Measurements from ENCODE around the gene OR1F1. TPM values are rescaled to one million over a fixed set of nuclear protein-coding genes. Genes with fewer than 3 reads are reported as not detected.
"Not testable (repeated sequence)": the region's sequence is repeated elsewhere in the genome, so short reads cannot be mapped to it uniquely, and the experiment has no call there.

The OR1F1 gene
- total RNA-seq, 1 experiment from 2014 or later, result not detected

GRCh38 chr16:3193221-3194212 lies 5.5 kb downstream of the OR1F1 start:
- in situ Hi-C loops (cut with HindIII; ENCODE audit: low sequenced_read_pairs), result no loop called here
- no peak for DNase-seq (ENCODE audit: low spot score)

DNA sequence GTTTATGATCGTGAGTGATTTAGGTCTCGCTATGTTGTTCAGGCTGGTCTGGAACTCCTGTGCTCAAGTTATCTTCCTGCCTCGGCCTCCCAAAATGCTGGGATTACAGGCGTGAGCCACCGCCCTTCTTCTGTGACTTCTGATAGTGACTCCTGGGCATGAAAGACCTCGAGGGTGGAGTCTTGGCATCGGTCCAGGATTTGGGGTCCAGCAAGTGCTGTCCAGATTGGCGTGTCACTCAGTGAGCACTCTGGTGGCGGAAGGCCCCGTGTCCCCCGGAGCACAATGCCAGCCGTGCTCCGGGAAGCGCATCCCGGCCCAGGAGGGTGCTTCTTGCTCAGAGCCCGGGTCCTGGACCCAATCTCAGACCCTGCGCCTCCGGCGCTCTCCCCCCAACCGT lies 6.8 kb downstream of the OR1F1 start:
- in situ Hi-C loops (cut with HindIII; ENCODE audit: low sequenced_read_pairs), result no loop called here
- no peak for DNase-seq (ENCODE audit: low spot score)

- in situ Hi-C loops (cut with HindIII; ENCODE audit: low sequenced_read_pairs), result no loop called here
- DNase-seq (ENCODE audit: low spot score), result no peak
Observed at GRCh38 chr16:3195975-3196374, 8.0 kb downstream of the OR1F1 start.

DNA sequence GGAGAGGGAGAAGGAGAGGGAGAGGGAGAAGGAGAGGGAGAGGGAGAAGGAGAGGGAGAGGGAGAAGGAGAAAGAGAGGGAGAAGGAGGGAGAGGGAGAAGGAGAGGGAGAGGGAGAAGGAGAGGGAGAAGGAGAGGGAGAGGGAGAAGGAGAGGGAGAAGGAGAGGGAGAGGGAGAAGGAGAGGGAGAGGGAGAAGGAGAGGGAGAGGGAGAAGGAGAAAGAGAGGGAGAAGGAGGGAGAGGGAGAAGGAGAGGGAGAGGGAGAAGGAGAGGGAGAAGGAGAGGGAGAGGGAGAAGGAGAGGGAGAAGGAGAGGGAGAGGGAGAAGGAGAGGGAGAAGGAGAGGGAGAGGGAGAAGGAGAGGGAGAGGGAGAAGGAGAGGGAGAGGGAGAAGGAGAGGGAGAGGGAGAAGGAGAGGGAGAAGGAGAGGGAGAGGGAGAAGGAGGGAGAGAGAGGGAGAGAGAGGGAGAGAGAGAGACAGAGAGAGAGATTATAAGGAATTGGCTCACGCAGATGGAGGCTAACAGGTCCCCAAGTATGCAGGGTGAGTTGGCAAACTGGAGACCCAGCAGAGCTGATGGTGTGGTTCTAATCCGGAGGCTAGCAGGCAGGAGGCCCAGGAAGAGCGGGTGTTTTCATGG lies 9.8 kb downstream of the OR1F1 start:
- in situ Hi-C loops (cut with HindIII; ENCODE audit: low sequenced_read_pairs), result not testable (repeated sequence)

DNA sequence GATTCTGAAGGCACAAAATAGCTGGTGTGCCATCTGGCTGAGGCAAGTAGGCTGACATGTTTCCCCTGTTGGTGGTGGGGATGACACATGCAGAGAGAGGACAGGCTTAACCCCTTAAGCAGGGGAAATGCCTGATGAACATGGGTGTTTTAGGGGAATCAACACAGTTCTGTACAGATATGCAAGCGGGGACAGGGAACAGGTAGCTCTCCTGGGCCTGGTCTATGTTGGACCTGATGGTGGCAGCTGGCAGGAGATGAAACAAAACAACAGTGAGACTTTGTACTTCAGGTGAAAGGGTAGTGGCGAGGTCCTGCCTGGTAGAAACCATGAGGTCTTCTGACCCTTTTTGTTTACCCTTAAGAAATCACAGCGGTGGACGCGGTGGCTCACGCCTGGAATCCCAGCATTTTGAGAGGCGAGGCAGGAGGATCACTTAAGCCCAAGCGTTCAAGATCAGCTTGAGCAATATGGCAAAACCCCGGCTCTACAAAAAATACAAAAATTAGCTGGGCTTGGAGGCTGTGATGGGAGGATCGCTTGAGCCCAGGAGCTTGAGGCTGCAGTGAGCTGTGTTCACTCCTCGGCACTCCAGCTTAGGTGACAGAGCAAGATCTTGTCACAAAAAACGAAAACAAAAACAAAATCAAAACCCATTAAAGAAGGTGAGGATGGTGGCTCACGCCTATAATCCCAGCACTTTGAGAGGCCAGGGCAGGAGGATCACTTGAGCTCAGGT lies 10.5 kb downstream of the OR1F1 start:
- in situ Hi-C loops (cut with HindIII; ENCODE audit: low sequenced_read_pairs), result no loop called here
- DNase-seq (ENCODE audit: low spot score), result no peak

More for the DNA sequence above, 9.8 kb downstream of the OR1F1 start:
- not testable (repeated sequence) for DNase-seq (ENCODE audit: low spot score)

GRCh38 chr16:3202903-3203539 lies 15.0 kb downstream of the OR1F1 start:
- in situ Hi-C loops (cut with HindIII; ENCODE audit: low sequenced_read_pairs), result no loop called here
- no peak for DNase-seq (ENCODE audit: low spot score)

GRCh38 chr16:3205939-3206338 lies 17.9 kb downstream of the OR1F1 start:
- DNase-seq (ENCODE audit: low spot score); in situ Hi-C loops (cut with HindIII; ENCODE audit: low sequenced_read_pairs): not testable (repeated sequence)

- no peak for DNase-seq (ENCODE audit: low spot score)
- in situ Hi-C loops (cut with HindIII; ENCODE audit: low sequenced_read_pairs), result no loop called here
Observed at GRCh38 chr16:3207086-3207953, 19.3 kb downstream of the OR1F1 start.

DNA sequence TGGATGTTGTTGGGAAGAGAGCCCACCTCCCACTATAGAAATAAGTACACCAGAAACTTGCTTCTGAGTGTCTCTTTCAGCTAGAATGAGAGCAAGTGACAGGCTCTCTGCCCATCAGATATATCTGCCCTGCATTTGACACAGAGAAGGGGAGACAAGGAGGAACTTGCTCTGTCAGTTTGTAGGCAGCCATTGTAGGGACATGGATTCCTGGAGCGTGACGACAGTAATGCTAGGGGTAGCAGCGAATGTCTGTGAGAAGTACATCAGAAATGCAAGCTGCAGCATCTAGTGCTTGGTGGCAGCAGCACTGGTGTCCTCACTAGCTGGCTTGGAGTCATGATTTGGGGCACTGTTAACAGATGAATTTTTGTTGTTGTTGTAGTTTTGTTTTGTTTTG lies 24.0 kb downstream of the OR1F1 start:
- no peak for DNase-seq (ENCODE audit: low spot score)
- in situ Hi-C loops (cut with HindIII; ENCODE audit: low sequenced_read_pairs), result no loop called here

DNA sequence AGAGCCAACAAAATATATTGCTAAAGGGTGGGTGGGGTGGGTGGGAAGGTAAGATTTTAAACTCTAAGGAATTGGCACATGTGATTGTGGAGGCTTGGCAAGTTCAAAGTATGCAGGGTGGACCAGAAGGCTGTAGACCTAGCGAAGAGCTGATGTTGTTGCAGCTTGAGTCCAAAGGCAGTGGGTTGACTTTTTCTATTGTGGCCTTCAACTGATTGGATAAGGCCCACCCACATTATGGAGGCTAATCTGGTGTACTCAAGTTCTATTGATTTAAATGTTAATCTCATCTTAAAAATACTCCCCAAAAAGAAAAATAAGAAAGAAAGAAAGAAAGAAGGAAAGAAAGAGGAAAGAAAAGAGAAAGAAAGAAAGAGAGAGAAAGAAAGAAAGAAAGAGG lies 24.6 kb downstream of the OR1F1 start:
- no peak for DNase-seq (ENCODE audit: low spot score)
- in situ Hi-C loops (cut with HindIII; ENCODE audit: low sequenced_read_pairs), result no loop called here

GRCh38 chr16:3214904-3215600 lies 27.0 kb downstream of the OR1F1 start:
- no peak for DNase-seq (ENCODE audit: low spot score)
- in situ Hi-C loops (cut with HindIII; ENCODE audit: low sequenced_read_pairs), result no loop called here

- no peak for DNase-seq (ENCODE audit: low spot score)
- in situ Hi-C loops (cut with HindIII; ENCODE audit: low sequenced_read_pairs), result no loop called here
Observed at GRCh38 chr16:3215601-3216262, 27.7 kb downstream of the OR1F1 start.

GRCh38 chr16:3216263-3216640 lies 28.2 kb downstream of the OR1F1 start:
- DNase-seq (ENCODE audit: low spot score), result no peak
- in situ Hi-C loops (cut with HindIII; ENCODE audit: low sequenced_read_pairs), result no loop called here

GRCh38 chr16:3220839-3221238 lies 32.8 kb downstream of the OR1F1 start:
- in situ Hi-C loops (cut with HindIII; ENCODE audit: low sequenced_read_pairs), result no loop called here
- DNase-seq (ENCODE audit: low spot score), result no peak

- in situ Hi-C loops (cut with HindIII; ENCODE audit: low sequenced_read_pairs), result no loop called here
- DNase-seq (ENCODE audit: low spot score), result no peak
Observed at GRCh38 chr16:3223913-3224515, 36.0 kb downstream of the OR1F1 start.

- DNase-seq (ENCODE audit: low spot score), result no peak
- in situ Hi-C loops (cut with HindIII; ENCODE audit: low sequenced_read_pairs), result no loop called here
Observed at GRCh38 chr16:3234543-3234856, 46.5 kb downstream of the OR1F1 start.

- in situ Hi-C loops (cut with HindIII; ENCODE audit: low sequenced_read_pairs), result no loop called here
- peak; percentile 96 for DNase-seq (ENCODE audit: low spot score)
Observed at GRCh38 chr16:3234857-3235561, 47.0 kb downstream of the OR1F1 start, which contains the start of gene ZNF200. Gene ZNF200 (minus strand): TSS chr16:3235158. CDS start chr16:3233755, 1,403 bp downstream.
